Ecto neural progenitor cell (in vitro differentiated cells): ENCODE measurements around the gene DDX49.
"Not testable (repeated sequence)": the region's sequence is repeated elsewhere in the genome, so short reads cannot be mapped to it uniquely, and the experiment has no call there.

Source experiments
- DNase-seq: peaks from one replicate; pipeline ENCODE4 v3.0.0-alpha.2; 2018; ENCODE audit warnings: low spot score

Gene DDX49

GRCh38 chr19:18942692-18943091, 23.2 kb downstream of the DDX49 start:
- DNase-seq = no peak

GRCh38 chr19:18943465-18943864, 23.9 kb downstream of the DDX49 start:
- DNase-seq = no peak

DNA sequence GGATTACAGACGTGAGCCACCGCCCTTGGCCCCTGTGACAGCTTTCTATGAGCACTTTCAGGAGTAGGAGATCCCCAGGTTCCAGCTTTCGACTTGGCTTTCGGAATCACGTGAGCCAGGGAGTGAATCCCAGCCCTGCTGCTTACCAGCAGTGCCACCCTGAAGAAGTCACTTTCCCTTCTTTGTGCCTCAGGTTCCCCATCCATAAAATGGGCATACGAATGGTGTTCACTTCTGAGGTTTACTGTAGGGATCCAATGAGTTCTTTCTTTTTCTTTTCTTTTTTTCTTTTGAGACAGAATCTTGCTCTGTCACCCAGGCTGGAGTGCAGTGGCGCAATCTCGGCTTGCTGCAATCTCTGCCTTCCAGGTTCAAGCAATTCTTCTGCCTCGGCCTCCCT, 25.8 kb downstream of the DDX49 start:
- DNase-seq = no peak

GRCh38 chr19:18946335-18946734, 26.8 kb downstream of the DDX49 start:
- no peak for DNase-seq

DNA sequence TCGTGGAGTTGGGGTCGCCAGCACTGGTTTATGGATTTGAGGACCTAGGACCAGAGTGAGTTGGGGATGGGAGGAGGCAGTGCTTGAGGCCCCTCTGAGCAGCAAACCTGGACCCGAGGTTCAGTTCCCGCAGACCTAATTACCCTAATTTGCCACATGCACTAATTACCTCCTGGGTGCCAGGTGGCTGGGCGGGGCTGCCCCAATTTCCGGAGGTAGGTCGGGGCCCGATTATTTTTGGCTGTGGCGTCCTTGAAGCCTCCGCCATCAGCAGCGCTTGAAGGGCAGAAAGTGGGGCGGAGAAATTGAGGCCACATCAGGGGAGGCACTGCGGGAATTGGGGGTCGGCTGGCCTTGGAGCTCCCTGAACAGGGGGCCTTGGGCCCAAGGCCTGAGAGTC, 27.4 kb downstream of the DDX49 start:
- DNase-seq = no peak

GRCh38 chr19:18948075-18948975, 28.8 kb downstream of the DDX49 start:
- no peak for DNase-seq

- DNase-seq = no peak
Measured at GRCh38 chr19:18948976-18949356, 29.5 kb downstream of the DDX49 start.

DNA sequence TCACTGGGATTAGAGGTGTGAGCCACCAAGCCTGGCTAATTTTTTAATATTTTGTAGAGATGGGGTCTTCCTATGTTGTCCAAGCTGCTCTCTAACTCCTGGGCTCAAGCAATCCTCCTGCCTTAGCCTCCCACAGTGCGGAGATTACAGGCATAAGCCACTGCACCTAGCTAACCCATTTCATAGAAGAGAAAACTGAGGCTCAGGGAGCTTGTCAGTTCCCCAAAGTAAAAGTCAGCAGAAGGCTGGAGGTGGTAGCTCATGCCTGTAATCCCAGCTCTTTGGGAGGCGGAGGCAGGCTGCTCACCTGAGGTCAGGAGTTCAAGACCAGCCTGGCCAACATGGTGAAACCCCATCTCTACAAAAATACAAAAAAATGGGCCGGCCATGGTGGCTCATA, 30.3 kb downstream of the DDX49 start:
- DNase-seq = no peak

- no peak for DNase-seq
Measured at GRCh38 chr19:18951721-18952281, 32.3 kb downstream of the DDX49 start.

DNA sequence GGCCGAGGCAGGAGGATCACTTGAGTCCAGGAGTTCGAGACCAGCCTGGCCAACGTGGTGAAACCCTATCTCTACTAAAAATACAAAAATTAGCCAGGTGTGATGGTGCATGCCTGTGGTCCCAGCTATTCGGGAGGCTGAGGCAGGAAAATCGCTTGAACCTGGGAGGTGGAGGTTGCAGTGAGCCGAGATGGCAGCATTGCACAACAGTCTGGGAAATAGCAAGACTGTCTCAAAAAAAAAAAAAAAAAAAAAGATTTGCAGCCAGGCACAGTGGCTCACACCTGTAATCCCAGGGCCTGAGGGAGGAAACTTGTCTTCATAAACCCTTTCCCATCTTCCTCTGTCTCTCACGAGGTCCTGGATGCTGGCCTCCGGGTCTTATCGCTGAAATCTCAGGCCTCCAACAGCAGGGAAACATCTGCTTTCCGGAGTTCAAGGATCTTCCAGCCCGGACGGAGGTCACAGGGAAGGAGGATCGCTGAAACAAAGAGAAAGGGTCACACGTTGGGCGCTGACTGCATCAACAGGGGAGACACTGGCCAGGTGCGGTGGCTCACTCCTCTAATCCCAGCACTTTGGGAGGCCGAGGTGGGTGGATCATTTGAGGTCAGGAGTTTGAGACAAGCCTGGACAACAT, 33.0 kb downstream of the DDX49 start:
- not testable (repeated sequence) for DNase-seq

DNA sequence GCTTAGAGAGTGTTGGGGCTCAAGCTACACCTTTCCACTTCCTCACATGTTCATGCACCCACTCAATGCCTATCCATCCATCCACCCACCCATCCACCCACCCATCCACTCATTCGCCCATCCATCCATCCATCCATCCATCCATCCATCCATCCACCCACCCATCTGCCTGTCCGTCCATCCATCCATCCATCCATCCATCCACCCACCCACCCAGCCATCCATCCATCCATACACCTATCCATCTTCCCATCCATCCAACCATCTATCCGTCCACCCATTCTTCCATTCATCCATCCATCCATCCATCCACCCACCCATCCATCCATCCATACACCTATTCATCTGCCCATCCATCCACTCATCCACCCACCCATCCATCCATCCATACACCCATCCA, 34.6 kb downstream of the DDX49 start:
- DNase-seq = no peak

- no peak for DNase-seq
Measured at GRCh38 chr19:18955042-18955441, 35.5 kb downstream of the DDX49 start.

DNA sequence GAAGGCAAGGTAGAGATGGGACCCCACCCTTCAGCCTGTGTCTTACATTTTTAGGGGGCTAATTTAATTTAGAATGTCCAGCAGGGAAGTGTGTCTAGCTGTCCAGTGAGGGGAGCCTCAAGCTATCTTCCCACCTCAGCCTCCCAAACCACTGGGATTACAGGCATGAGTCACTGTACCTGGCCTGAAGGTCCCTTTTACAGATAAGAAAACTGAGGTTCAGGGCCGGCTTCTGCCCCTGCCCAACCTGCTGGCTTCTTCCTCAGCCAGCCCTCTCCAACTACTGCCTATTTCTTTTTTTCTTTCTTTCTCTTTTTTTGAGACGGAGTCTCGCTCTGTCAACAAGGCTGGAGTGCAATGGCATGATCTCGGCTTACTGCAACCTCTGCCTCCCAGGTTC, 40.9 kb downstream of the DDX49 start:
- no peak for DNase-seq

DNA sequence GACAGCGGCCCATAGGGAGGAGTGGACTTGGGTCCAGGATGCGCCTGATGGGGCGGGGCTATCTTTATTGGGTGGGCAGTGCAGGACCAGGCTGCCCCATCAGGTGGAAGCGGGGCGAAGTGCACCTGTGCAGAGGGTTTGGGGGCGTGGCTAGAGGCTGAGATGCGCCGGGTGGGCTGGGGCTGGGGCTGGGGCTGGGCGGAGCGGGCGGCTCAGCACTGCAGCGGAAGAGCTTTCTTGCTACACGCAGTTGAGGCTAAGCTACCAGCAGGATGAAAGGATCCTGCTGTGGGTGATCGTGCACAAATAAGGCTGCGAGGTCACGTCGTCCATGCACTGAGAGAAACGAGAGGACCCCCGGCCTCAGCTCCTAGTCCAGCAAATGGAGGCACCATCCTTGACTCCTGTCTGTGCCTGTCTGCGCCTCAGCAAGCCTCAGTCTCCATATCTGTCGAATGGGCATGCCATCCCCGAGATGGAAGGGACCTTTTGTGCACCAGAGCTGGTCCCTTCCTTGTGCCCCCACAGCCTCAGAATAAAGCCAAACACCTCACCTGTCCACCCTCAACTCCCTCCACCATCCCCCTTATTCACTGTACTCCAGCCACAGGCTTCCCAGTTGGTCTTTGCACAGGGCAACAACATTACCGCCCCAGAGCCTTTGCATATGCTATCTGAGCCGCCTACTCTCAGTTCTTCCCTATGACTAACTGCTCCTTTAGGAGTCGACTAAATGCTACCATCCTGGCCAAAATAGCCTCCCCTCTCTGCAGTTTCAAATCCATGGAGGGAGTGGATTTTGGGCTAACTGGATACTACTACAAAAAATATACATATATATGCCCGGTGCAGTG, 42.5 kb downstream of the DDX49 start:
- DNase-seq = peak; percentile 65

GRCh38 chr19:18964121-18964520, 44.6 kb downstream of the DDX49 start:
- DNase-seq = no peak

DNA sequence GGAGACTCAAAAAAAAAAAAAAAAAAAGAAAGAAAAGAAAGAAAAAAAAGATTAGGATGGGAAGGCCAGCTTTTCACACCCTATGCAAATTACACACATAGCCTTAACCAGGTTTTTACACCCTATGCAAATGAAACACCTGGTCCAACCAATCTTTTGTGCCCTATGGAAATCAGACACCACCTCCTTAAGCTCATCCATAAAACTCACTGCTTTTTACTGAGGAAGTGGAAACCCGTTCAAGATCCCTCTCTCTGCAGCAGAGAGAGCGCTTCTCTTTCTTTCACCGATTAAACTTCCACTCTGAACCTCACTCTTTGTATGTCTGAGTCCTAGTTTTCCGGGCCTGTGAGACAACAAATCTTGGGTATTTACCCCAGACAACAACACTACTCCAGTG, 46.8 kb downstream of the DDX49 start:
- DNase-seq = no peak

DNA sequence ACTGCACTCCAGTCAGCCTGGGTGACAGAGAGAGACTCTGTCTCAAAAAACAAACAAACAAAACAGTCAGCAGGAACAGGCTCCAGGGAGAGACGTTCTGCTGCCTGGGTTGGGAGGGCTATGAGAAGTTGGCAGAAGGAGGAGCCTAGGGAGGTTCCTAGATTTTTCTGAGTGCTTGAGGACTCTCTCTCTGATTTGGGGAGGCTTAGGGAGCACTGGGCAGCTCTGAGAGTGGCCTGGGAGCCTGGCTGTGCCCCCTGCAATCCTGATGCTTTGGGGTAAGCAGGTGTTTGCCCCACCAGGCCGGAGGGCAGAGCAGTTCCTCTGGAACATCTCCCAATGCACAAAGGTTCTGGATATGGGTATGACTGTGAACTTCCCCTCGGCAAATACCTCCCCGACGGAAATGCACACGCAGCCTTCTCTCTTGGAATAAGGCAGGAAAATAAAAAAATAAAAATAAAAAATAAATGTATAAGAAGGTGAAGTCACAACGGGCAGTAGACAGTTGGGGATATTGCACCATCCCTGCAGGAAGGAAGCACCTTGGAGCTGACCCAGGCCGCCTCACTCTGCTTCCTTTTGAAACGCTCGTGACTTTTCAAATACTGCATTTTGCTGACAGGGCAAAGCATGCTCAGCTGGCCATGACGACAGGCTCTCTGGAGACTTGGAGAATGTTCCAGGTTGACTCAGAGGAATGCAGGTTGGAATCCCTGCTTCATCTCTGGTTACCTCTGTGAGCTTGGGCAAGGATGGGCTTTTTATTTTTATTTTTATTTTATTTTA, 48.0 kb downstream of the DDX49 start:
- no peak for DNase-seq

DNA sequence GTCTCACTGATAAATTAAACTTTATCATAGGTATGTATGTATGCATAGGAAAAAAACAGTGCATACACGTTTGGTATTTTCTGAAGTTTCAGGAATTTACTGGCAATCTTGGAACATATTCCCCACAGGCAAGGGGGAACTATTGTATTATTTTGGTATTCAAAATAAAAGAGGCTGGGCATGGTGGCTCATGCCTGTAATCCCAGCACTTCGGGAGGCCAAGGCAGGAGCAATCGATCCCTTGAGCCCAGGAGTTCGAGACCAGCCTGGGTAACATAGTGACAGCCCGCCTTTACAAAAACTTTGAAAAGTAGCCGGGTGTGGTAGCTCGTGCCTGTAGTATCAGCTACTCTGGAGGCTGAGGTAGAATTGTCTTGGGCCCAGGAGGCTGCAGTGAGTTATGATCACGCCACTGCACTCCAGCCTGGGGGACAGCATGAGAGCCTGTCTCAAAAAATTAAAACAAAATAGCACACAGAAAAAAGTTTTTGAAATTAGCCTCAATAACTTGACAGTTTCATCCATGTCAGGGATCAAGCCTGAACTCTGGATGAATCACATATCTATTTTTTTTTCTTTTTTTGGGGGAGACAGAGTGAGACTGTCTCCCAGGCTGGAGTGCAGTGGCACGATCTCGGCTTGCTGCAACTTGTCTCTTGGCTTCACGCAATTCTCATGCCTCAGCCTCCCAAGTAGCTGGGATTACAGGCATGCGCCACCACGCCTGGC, 50.6 kb downstream of the DDX49 start:
- no peak for DNase-seq

GRCh38 chr19:18972301-18972811, 52.8 kb downstream of the DDX49 start:
- DNase-seq = no peak

GRCh38 chr19:18972851-18973250, 53.3 kb downstream of the DDX49 start:
- no peak for DNase-seq

- no peak for DNase-seq
Measured at GRCh38 chr19:18975011-18975410, 55.5 kb downstream of the DDX49 start.
